GM19438 (cell line): ENCODE measurements around the gene COL5A2.

Experiments used
- ATAC-seq: cut with Tn5 transposase; IDR thresholded peaks from one replicate; pipeline ENCODE4 v1.9.1; 2021; ENCODE audit warnings: low read depth; ENCODE audit not compliant: unreplicated experiment

The COL5A2 gene

DNA sequence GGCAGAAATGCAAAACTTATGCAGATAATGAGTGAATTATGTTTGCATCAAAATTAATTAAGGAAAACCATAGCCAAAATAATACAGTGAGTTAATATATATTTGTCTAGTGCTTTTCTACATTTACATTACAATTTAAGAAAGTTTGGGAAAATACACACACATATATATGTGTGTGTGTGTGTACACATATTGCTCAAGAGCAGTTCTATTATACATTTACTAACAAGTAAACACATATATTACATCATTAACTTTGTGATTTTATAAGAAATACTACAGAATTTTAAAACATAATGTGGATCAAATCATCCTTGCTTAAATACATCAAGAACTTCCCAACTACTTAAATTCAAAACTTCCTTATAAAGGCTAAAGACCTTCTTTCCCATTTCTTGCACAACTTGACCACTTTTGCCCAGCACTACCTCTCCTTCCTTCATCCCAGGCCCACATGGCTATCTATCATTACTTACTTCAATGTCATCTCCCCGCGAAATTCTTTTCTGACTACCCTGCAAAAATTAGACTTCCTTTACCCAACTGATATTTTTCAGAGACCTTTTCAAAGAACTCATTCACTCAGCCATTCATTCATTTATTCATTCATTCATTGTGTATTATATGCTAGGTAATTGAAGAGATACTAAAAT lies 68.4 kb downstream of the COL5A2 start:
- no peak for ATAC-seq

DNA sequence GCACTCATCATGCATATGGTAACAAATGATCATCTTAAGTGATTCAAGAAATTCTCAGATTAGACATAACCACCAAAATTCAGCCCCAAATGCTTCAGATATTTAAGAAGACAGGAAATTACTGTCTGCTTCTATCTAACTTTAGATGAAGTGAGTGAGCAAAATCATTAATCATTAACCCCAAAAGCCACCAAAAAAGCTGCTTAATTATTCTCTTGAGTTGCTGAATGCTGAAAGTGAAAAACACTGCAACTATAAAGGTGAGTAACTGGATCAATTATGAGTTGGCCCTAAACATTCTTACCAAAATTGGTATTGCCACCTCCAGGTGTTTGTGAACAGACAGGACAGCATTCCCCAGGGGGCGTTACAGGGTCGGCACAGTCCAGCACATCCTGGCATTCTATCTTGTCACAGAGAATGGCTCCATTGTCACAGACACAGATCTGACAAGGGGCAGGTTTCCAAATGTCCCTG lies 69.6 kb downstream of the COL5A2 start:
- ATAC-seq: peak; percentile 96

DNA sequence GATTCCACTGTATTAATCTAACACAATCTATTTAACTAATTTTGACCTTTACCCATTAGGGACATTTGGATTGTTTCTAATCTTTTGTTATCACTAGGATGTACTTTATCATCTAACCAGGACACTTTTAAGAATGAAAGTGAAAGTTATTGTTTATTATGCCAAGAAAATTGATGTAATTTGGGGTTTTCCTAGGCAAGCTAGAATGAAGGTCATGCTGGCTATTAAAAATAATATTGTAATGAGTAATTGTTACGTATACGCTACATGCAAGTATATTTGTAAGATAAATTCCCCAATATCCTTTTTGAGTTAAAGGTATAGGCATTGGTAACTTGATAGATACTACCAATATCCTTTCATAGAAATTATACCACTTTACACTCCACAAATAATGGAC lies 74.6 kb downstream of the COL5A2 start:
- ATAC-seq: no peak

DNA sequence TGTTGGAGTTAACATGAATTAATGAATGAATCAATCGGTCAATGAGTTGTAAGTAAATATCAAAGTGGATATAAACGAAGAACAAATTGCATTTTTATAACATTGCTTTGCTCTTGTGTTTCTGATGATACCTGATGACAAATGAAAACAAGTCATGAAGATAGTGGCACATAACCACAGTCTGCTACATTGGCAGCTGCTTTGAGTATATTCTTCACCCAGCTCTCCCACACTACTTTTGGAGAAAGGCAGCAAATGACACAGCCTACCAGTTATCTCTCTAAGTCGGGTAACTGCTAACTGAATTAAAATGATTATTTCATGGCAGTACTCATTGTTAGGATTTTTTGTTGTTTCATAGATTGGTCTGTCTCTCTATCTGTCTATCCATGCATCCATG lies 76.8 kb downstream of the COL5A2 start:
- ATAC-seq: no peak

DNA sequence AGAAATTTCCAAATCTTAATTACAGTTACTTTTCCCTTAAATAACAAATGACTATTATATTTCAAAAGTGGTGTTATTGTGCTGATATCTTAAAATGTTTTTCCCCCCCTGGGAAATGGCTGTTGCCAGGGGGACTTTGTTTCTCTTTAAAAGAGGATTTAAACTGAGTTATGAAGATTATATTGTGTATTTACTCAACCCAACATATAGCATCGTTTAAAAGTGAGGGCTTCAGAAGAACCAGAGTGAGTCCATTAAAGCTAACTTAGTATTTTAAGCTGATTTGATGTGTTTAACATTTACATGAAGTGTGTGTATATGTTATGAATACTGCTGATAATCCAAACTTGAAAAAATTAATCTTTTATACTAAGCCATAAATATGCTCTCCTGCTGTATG lies 81.6 kb downstream of the COL5A2 start:
- no peak for ATAC-seq

DNA sequence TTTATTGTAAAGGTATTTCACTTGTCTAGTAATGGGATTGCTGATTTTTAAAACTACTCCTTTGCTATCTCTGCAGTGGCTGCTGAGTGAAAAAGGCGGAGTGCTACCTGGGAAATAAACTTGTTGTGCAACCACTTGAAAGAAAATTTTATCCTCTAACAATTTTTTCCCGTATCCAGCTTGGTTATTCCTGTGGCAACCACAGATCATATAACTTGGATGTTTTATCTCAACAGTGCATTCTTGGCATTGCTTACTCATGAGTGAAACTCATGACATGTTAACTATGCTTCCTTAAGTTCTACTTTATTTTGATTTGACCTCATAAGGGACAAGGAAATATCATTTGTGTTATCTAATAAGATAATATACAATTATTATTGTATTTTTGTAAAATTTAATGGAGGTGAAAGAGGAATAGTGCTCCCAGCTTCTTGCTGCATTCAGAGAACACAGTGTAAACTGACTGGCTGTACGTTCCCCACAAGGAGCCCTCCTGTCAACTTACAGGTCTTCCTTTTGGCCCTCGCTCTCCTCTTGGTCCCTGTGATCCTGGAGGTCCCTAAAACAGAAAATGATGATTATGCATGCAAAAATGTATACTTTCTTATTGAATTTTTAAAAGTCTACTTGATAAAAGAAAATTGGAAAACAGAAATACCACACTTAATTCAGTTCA lies 82.7 kb downstream of the COL5A2 start:
- ATAC-seq: no peak

DNA sequence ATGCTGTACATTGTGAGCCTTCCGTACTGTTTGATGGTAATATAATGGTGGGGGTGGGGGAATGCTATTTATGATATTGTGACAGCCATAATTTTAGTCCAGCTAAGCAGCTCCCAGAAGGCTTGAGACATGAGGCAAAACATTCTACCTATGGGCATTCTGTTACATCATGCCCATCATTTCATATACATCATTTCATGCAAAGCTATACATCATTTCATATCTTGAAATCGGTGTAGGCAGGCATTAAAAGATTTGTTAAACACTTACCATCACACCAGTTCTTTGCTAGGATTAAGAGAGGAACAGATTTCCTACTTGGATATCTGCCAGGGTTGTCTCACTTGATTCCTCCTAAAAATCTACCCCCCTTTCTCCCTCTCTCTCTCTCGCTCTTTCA lies 84.5 kb downstream of the COL5A2 start:
- ATAC-seq: no peak

DNA sequence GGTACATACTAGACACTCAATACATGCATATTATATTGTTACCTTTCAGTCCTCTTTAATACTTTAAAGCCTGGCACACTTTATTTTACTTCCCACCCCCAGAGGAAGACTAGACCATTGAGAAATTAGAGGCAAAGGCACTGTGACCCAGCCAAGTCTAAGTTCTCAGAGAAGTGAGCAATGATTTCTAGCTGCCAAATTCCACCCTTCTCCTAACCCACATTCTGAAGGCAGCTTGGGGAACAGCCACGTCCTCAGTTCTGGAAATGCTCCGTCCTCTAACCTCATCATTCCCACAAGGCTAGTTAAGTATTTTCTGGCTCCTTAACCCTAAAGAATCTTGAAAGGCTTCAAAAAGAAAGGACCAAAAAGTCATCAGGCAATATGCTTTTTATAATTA lies 86.6 kb downstream of the COL5A2 start:
- no peak for ATAC-seq

DNA sequence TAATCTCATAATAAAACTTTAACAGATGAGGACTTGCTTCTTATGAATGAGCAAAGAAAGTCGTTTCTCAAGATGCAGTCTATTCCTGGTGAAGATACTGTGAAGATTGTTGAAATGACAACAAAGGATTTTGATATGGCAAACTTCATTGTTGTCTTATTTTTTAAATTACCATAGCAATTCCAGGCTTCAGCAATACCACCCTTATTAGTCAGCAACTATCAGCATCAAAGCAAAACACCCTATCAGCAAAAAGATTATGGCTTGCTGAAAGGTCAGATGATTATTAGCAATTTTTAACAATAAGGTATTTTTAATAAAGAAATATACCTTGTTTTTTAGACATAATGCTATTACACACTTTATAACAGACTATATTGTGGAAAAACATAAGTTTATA lies 88.3 kb downstream of the COL5A2 start:
- no peak for ATAC-seq

DNA sequence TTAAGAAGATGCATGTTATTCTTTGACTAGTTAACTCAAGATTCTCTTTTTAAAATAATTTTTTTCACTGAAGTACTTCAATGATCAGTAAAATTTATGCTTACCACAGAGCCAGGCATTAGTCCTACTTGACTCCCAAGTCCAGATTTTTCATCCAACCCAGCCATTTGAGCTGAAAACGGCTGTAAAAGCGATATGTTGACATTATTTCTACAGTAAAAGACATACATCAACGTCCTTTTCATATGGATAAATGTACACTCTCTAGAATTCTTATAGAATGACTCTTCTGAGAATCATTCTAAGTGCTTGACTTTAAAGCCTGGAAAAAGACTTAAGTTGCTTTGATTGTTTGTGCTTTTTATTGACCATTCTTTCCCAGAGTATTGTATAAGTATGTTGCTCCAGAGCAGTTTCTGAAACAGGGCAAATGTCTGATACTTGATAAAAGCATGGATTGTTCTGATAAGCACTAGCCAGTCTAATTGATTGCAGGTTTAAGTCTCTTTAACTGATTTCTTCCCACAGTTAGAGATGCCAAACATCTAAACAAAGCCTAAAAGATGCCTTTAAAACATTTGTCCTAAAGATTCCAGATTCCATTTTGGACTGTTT lies 90.9 kb downstream of the COL5A2 start:
- ATAC-seq: no peak

DNA sequence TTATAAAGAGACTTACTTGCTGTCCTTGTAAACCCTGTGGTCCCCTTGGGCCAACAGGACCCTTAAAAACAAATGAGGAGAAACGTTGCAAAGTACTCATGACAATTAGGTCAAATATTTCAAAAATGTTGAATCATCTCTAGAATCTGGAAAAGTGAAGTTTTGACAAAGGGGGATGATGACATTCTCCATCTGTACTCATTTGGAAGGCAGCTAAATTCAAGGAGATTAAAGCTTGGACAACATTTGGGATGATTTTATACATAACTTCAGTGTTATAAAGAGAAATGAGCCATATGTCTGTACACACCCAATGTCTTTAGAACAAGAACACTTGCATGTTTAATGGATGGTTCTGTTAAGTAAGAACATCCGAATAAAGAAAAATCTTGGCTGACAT lies 92.9 kb downstream of the COL5A2 start:
- ATAC-seq: no peak

DNA sequence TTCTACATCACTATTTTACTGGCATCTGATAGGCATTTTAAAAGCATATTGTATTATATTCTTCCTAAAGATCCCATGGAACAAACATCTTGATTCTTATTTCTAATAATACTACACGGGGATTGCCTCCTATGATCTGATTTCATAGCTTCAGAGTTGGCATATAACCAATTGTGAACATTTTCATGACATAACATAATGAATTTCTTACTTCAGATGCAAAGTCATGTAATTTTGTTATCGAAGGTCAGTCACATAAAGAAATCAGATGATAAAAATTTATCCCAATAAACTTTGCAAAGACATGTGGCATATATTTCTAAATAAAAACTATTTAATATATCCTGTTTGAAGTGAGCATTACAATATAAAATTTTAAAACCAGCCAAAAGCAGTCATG lies 93.3 kb downstream of the COL5A2 start:
- no peak for ATAC-seq

DNA sequence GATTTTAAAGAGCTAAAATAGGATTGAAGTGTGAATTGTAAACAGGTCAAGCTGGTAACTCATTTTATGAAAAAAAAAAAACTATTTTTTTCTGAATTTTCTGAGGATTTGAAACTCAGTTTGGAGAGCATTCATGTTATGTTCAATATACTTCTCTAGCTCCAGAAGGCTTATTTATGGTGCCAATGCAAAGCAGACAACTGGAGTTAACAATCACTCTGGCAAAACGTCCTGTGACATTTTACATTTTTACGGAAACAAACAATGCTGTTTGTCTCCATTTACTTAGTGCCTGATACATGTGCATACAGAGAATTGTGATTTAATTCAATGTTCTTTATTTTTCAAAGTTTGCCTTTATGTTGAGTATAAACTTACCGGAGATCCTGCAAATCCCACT lies 96.0 kb downstream of the COL5A2 start:
- ATAC-seq: no peak

DNA sequence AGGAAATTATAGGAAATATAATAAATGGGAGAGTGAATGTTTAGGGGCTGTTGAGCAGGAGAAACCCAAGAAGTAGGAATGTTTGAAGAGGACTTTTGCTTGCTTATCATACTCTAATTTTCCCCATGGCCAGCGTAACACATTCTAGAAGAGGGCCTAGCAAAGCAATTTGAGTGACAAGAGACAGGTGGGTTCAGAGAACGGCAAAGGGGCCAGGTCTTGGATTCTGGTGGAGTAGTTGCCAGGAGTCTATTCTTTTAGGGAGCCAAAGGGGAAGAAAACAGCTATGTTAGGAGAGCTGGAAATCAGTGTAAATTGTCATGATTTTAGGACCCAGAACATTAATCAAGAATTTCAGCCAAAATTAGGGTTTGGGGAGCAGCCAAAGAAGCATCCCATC lies 96.5 kb downstream of the COL5A2 start:
- ATAC-seq: no peak

DNA sequence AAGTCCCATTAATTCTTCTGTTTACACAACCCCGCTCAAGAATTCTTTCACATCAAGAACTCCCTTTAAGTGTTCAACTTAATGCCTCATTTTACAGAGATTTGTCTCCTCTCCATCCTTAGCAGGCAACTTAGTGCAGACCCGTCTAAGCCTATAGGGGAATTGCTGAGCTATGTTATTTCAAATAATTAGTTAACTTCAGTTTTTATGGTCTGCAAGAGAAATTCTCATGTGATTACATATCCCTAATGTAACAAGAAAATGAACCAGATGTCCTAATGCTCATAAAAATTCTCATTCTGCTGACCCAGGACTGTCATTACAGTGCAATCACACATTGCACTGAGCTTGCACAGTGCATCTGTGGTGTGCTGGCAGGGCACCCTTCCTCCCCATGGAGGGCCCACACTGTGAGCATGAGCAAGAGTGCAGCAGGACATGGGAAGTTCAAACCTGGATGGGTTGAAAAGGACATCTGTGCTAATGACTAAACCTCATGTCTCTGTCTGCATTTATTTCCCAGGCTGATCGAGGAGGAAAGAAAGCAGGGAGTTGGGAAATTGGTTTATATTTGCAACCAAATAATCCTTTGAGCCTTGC lies 97.1 kb downstream of the COL5A2 start:
- ATAC-seq: no peak

DNA sequence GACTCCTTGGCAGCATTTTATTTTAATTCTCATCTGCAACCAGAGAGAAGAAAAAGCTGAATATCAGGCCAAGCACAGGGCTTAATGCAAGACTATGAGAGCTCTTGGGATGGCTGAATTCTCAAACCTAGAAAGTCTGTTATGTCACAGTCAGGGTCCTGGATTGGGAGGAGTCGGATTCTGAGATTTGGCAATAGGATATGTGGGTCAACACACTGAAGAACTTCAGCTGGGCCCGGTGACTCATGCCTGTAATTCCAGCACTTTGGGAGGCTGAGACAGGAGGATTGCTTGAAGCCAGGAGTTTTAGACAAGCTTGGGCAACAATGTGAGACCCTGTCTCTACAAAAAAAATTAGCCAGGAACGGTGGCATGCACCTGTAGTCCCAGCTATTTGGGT lies 103.0 kb downstream of the COL5A2 start:
- no peak for ATAC-seq

DNA sequence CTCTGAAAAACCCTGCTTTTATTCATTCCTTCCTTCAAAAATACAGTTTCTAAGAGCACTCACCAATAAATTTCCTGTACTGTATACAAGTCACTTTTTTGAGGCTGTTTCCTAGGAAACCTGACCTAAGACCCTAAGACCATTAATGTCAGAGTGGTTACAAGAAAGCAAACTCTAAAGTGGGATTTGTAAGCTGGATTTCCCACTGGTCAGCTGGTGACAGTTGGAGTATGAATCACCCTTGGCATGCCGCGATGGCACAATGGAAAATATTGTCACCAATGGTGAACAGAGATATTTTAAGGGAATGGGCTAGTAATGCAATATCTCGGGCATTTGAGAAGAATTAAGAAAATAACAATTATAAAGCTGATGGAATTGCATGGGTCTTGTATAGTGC lies 103.4 kb downstream of the COL5A2 start:
- ATAC-seq: no peak

DNA sequence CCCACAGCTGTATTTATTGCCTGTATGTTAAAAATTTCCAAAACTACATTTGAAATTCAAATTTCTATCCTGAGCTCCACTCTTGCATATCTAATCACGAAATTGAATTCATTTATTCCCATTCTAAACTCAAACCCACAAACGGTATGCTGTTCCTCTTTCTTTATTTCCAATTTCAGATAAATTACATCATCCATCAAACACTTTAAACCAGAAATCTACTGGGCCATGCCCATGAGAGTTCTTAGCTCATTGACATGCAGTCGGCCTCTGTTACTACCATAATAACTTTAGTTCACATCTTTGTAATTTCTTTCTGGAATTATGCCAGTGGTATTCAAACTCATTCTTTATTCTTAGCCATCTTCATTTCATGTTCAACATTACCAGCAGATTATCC lies 105.1 kb downstream of the COL5A2 start:
- ATAC-seq: no peak

DNA sequence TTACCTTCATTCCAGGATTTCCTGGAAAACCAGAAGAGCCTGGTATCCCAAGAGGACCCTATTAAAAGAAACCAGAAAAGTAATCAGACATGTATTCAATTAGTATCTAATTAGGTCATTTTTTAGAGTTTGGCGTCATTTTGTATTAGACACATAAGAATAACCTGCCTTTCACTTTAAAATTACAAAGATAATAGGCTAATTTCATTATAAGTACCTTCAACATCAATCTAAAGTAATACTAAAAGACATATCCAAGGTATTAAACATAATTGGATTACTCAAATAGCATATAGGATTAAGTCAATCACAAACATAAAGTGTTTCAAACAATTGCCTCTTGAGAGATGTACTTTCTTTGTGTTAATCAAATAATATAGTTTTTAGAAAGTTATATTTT lies 107.5 kb downstream of the COL5A2 start:
- no peak for ATAC-seq

DNA sequence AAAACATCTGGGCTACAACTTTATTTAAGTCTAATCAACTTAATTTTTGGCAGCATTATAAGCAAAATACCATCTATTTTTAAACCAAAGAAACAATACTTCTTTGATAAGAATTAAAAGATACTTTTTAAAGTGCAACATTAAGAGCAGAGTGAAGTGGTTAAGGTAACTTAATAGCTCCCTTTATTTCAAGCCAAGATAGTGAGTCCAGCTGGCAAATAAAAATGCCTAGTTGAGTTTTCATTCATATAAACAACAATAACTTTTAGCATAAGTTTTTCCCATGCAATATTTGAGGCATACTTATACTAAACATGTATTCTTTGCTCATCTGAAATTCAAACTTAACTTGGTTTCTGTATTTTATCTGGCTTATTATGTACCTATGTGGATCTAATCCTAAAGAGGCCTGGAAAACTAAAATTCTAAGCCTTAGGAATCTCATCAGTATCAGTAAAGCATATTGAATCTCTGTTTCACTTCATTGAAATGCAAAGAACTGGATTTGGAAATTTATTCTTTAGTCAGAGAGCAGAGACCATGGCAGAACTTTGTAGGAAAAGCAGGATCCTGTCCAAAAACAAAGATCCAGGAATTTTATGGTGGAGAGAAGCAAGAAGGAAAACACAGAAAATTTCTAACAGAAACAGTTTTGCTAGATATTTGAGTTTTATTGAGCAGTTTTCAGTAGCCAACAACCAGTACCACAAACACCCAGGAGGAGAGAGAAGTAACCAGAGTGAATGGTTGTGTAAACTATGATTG lies 109.5 kb downstream of the COL5A2 start:
- no peak for ATAC-seq

DNA sequence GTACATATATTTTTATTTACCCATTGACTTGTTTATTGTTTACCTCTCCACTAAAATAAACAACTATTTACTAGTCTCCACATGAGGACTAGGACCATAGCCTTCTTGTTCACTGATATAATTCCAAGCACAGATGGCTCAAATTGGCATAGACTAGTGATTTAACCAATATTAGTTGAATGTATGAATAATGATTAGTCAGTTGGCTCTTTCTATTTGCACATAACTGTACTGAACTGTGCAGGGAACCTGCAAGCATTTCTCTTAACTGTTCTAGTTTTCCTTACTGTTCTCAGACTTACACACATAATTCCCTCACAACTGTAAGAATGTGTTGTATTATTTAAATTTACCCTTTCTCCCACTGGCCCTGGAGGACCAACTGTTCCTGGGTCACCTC lies 113.5 kb downstream of the COL5A2 start:
- ATAC-seq: no peak
